Thyroid gland (tissue), 4 donors: ENCODE measurements around the gene CD300LG. TPM values are rescaled to one million over a fixed set of nuclear protein-coding genes. Genes with fewer than 3 reads are reported as not detected.
"Not testable (repeated sequence)": the region's sequence is repeated elsewhere in the genome, so short reads cannot be mapped to it uniquely, and the experiment has no call there.

Experiments
- DNase-seq, 2 donors: peaks; one replicate each; pipeline ENCODE4 v3.0.0-alpha.2; 2019
- H3K27ac ChIP-seq, 3 donors: fragments of 200-600 bp; sonication (generic); 1 replicate in 2 of 3; 2 replicates in 1 of 3; pipeline ENCODE4 v1.5.1; 2016 to 2019; ENCODE audit warnings: mild to moderate bottlenecking in 1 of 3, moderate library complexity in 1 of 3
- H3K27me3 ChIP-seq: fragments of 200-600 bp; sonication (generic); one replicate; pipeline ENCODE4 v1.5.1; 2019
- H3K36me3 ChIP-seq, 2 donors: fragments of 200-600 bp; sonication (generic); one replicate each; pipeline ENCODE4 v1.5.1; 2016 to 2019
- H3K4me1 ChIP-seq, 2 donors: fragments of 200-600 bp; sonication (generic); one replicate each; pipeline ENCODE4 v1.5.1; 2017 to 2019
- H3K4me3 ChIP-seq, 3 donors: fragments of 200-600 bp; sonication (generic); replicated peaks in 1 of 3; 1 replicate in 2 of 3; 2 replicates in 1 of 3; pipeline ENCODE4 v1.5.1; 2016; ENCODE audit warnings: mild to moderate bottlenecking in 1 of 3
- H3K9me3 ChIP-seq: fragments of 200-600 bp; sonication (generic); one replicate; pipeline ENCODE4 v1.5.1; 2017
- POLR2A ChIP-seq, 2 donors: fragments of 450-650 bp; IDR thresholded peaks; one replicate each; pipeline ENCODE4 v1.6.1; 2017; ENCODE audit warnings: antibody characterized with exemption in 2 of 2, mild to moderate bottlenecking in 2 of 2, moderate library complexity in 1 of 2
- WGBS, 2 donors: methylation state at CpG; one replicate each; pipeline ENCODE4 v1.1.5; 2017; 5-methylcytosine and 5-hydroxymethylcytosine counted together
- intact Hi-C: fragments of 100-400 bp; cut with DNase I; formaldehyde crosslinking; loops from one replicate; pipeline ENCODE4 v1.15.1; 2023
- total RNA-seq, 4 donors: library from RNA; depleted of rRNA; stranded (reverse); fragments of >200 nt; gene quantifications; one replicate each; pipeline ENCODE4 v1.2.3, GENCODE V29; 2016
- TF ChIP-seq, protein P1 (sequence below), 6 experiments: fragments of 200-600 bp in 3 of 6; fragments of 450-650 bp in 3 of 6; sonication (generic) in 3 of 6; IDR thresholded peaks; one replicate each; pipeline ENCODE4 v1.5.1; 2016 to 2019; ENCODE audit warnings: antibody characterized with exemption in 6 of 6, mild to moderate bottlenecking in 2 of 6, inconsistent platforms in 1 of 6, moderate library complexity in 1 of 6

The CD300LG gene, protein sequence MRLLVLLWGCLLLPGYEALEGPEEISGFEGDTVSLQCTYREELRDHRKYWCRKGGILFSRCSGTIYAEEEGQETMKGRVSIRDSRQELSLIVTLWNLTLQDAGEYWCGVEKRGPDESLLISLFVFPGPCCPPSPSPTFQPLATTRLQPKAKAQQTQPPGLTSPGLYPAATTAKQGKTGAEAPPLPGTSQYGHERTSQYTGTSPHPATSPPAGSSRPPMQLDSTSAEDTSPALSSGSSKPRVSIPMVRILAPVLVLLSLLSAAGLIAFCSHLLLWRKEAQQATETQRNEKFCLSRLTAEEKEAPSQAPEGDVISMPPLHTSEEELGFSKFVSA
- 10 to 100 TPM in 1 of 4 donors, 1 to 10 TPM in 3; 1.5 to 22.5 (median 2.2) TPM for total RNA-seq

DNA sequence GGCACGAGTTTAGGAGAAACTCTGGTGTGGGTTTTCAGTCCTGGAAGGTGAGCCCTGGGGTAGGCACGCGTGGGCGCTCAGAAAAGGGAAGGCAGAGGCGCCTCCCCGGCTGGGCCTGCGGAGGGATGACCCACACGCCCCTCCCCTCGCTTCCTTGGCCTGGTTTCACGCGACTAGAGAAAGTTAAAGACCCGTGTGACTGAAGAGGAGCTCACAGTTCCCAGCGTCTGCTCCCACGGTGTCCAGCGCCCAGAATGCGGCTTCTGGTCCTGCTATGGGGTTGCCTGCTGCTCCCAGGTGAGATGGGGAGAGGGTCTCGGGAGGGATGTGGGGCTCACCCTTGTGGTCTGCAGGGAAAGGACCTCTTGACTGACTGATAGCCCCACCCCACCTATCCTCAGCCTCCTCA is at the start of gene CD300LG:
TSS of gene CD300LG (plus strand) at position 214 of the 409 bp plus-strand sequence. CDS start at position 255, 41 bp downstream.
- Histone ChIP-seq H3K9me3 (no peaks in the 10 kb centered on the region), H3K27ac (peak within 1 kb of the TSS in 1 of 3 donors; percentile 14), H3K4me1 (no peaks in the 10 kb centered on the region), H3K27me3 (no peaks in the 10 kb centered on the region), H3K36me3 (no peaks in the 10 kb centered on the region), H3K4me3 (no peak within 1 kb of the TSS)
- 34 to 48% methylated on average over 9 to 16 of the region's 17 CpGs for WGBS, 2 donors
- TF ChIP-seq, protein P1, sequence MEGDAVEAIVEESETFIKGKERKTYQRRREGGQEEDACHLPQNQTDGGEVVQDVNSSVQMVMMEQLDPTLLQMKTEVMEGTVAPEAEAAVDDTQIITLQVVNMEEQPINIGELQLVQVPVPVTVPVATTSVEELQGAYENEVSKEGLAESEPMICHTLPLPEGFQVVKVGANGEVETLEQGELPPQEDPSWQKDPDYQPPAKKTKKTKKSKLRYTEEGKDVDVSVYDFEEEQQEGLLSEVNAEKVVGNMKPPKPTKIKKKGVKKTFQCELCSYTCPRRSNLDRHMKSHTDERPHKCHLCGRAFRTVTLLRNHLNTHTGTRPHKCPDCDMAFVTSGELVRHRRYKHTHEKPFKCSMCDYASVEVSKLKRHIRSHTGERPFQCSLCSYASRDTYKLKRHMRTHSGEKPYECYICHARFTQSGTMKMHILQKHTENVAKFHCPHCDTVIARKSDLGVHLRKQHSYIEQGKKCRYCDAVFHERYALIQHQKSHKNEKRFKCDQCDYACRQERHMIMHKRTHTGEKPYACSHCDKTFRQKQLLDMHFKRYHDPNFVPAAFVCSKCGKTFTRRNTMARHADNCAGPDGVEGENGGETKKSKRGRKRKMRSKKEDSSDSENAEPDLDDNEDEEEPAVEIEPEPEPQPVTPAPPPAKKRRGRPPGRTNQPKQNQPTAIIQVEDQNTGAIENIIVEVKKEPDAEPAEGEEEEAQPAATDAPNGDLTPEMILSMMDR (IDR thresholded peaks at IDR 0.05) = no peak
- intact Hi-C loops = no loop called here
- DNase-seq = no peak

DNA sequence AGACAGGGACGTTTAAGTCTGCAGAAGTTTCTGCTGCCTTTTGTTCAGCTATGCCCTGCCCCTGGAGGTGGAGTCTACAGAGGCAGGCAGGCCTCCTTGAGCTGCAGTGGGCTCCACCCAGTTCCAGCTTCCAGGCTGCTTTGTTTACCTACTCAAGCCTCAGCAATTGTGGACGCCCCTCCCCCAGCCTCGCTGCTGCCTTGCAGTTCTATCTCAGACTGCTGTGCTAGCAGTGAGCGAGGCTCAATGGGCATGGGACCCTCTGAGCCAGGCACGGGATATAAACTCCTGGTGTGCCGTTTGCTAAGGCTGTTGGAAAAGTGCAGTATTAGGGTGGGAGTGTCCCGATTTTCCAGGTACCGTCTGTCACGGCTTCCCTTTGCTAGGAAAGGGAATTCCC is 49.0 kb upstream of the CD300LG start:
- intact Hi-C loops, H3K9me3 ChIP-seq, H3K36me3 ChIP-seq, DNase-seq, H3K4me3 ChIP-seq, H3K27ac ChIP-seq, H3K4me1 ChIP-seq, H3K27me3 ChIP-seq: not testable (repeated sequence)
- WGBS, 2 donors = 58 to 81% methylated on average over 4 to 7 of the region's 9 CpGs

DNA sequence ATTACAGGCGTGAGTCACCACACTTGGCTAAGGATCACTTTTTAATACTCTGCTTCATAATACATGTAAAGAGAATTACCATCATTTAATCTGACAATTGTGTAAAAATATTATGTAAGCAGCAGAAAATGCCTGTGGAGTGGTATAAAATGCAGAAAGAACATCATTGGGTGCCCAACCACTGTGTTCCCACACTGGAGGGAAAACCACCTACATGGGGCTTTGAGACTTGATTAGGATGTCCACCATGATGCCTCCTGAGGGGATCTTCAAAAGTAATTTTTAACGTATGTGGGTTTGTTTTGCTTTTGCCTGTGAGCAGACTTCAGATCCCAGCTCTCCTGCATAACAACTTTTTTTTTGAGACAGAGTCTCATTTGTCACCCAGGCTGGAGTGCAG is 47.9 kb upstream of the CD300LG start:
- no peak for DNase-seq
- Histone ChIP-seq H3K4me3 (no peak overlapping the region), H3K36me3 (no peaks in the 10 kb centered on the region), H3K27ac (no peak overlapping the region), H3K27me3 (no peaks in the 10 kb centered on the region), H3K4me1 (no peaks in the 10 kb centered on the region), H3K9me3 (no peaks in the 10 kb centered on the region)
- WGBS, 2 donors = 74 to 85% methylated on average over 2 of the region's 2 CpGs
- TF ChIP-seq, protein P1 (IDR thresholded peaks at IDR 0.05) = no peak
- no peak for TF ChIP-seq POLR2A (IDR thresholded peaks at IDR 0.05)
- intact Hi-C loops = no loop called here

DNA sequence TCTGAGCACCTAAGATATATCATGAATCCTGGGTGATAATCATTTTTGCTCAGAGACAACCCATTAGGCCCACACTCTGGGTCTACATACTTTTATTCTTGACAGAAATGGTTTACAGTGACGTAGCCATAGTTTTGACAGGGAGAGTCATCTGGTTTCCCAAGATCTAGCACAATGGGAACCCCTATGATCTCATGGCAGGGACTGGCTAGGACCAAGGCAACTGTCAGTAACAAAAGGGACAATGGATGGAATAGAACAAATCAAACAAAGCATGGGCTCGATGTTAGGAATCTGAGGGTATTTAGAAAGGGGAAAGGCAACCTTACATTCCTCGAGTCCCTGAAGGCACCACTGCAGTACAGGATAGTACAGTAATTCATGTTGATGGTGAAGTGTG is 46.2 kb upstream of the CD300LG start:
- Histone ChIP-seq H3K36me3 (no peaks in the 10 kb centered on the region), H3K9me3 (no peaks in the 10 kb centered on the region), H3K4me3 (no peak overlapping the region), H3K27me3 (no peaks in the 10 kb centered on the region), H3K27ac (no peak overlapping the region), H3K4me1 (no peaks in the 10 kb centered on the region)
- 93 to 95% methylated on average over 3 of the region's 3 CpGs for WGBS, 2 donors
- TF ChIP-seq, protein P1 (IDR thresholded peaks at IDR 0.05) = no peak
- TF ChIP-seq POLR2A (IDR thresholded peaks at IDR 0.05) = no peak
- no peak for DNase-seq
- intact Hi-C loops = no loop called here

DNA sequence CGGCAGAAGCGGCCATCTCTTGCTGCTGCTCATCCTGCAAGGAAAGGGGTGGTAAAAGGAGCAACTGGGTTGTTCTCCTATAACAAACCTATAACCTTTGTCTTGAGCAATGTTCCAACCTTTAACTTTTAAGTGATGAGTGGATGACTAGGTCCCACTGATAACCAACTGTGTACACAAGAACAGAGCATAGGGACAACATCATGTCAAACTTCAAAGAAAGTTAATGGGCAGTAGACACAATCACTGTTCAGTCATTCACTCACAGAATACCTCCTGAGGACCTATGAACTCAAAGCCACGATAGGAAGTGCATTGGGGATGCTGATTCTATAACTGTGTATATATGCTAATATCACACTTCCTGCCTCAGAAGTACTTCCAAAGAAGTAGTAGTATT is 45.1 kb upstream of the CD300LG start:
- 87 to 89% methylated on average over 3 of the region's 3 CpGs for WGBS, 2 donors
- intact Hi-C loops = no loop called here

More for the DNA sequence above, 45.1 kb upstream of the CD300LG start:
- TF ChIP-seq, protein P1 (IDR thresholded peaks at IDR 0.05) = no peak
- TF ChIP-seq POLR2A (IDR thresholded peaks at IDR 0.05) = no peak
- Histone ChIP-seq H3K27me3 (no peaks in the 10 kb centered on the region), H3K27ac (no peak overlapping the region), H3K36me3 (no peaks in the 10 kb centered on the region), H3K4me3 (no peak overlapping the region), H3K9me3 (no peaks in the 10 kb centered on the region), H3K4me1 (no peaks in the 10 kb centered on the region)
- DNase-seq = no peak
